Cardiac muscle cell (in vitro differentiated cells and primary cell): ENCODE measurements around the gene AASDH. TPM values are rescaled to one million over a fixed set of nuclear protein-coding genes. Genes with fewer than 3 reads are reported as not detected.
A peak's percentile ranks its signal among the peaks of the same experiment; 100 is the strongest.

Experiments used
- DNase-seq, 2 donors: peaks; one replicate each; pipeline versions ENCODE4 v3.0.0 to v3.0.0-alpha.2; 2010 to 2017; ENCODE audit warnings: low read depth in 1 of 2, low spot score in 1 of 2
- H3K27ac ChIP-seq: fragments of 200-600 bp; sonication (generic); 2 replicates; pipeline ENCODE4 v1.5.1; 2016
- H3K27me3 ChIP-seq: fragments of 200-600 bp; sonication (generic); 2 replicates; pipeline ENCODE4 v1.6.0; 2016; ENCODE audit warnings: control low read depth
- H3K36me3 ChIP-seq: fragments of 200-600 bp; sonication (generic); 2 replicates; pipeline ENCODE4 v1.5.1; 2016; ENCODE audit warnings: control low read depth
- H3K4me1 ChIP-seq: fragments of 200-600 bp; sonication (generic); 2 replicates; pipeline ENCODE4 v1.8.1; 2017; ENCODE audit warnings: low read depth, mild to moderate bottlenecking, mixed run types
- H3K4me3 ChIP-seq: fragments of 200-600 bp; sonication (generic); 2 replicates; pipeline ENCODE4 v1.5.1; 2016; ENCODE audit warnings: mild to moderate bottlenecking
- H3K9me3 ChIP-seq: fragments of 200-600 bp; sonication (generic); 2 replicates; pipeline ENCODE4 v1.5.1; 2017; ENCODE audit warnings: low read depth, mild to moderate bottlenecking, control low read depth
- CTCF ChIP-seq: IDR thresholded peaks from 2 replicates; pipeline ENCODE4 v1.5.1; 2012; ENCODE audit warnings: low read depth, mild to moderate bottlenecking, low read length
- polyA plus RNA-seq: library from polyadenylated mRNA; unstranded; fragments of >200 nt; fragmentation: Nextera tagmentation; extraction: Ambion mirVana; gene quantifications from 2 replicates; pipeline ENCODE4 v1.2.1, GENCODE V29; 2016
- total RNA-seq: library from RNA; depleted of rRNA; stranded (reverse); fragments of >200 nt; gene quantifications from 2 replicates; pipeline ENCODE4 v1.2.3, GENCODE V29; 2016

The AASDH gene
- total and polyA plus RNA-seq, 2 experiments from 2014 or later, result 8.4 to 15.7 TPM

- no peaks in the 10 kb centered on the region for H3K27me3 ChIP-seq
- no peak overlapping the region for H3K4me3 ChIP-seq
- no peak for DNase-seq
- H3K4me1 ChIP-seq, result peaks cover 8% of the 10 kb centered on the region
- TF ChIP-seq CTCF, result no peak
- no peaks in the 10 kb centered on the region for H3K36me3 ChIP-seq
- H3K27ac ChIP-seq, result no peak overlapping the region
- H3K9me3 ChIP-seq, result no peaks in the 10 kb centered on the region
Measured at GRCh38 chr4:56324011-56324610, 63.2 kb downstream of the AASDH start.

- Histone ChIP-seq H3K27me3 (no peaks in the 10 kb centered on the region), H3K4me1 (peaks cover 8% of the 10 kb centered on the region), H3K36me3 (no peaks in the 10 kb centered on the region), H3K9me3 (no peaks in the 10 kb centered on the region), H3K27ac (peak overlapping the region; percentile 36), H3K4me3 (no peak overlapping the region)
- DNase-seq, result no peak
- no peak for TF ChIP-seq CTCF
Measured at GRCh38 chr4:56323327-56323726, 64.0 kb downstream of the AASDH start.

GRCh38 chr4:56321251-56321650, 66.0 kb downstream of the AASDH start:
- no peaks in the 10 kb centered on the region for H3K36me3 ChIP-seq
- peaks cover 2% of the 10 kb centered on the region for H3K4me1 ChIP-seq
- H3K27ac ChIP-seq, result no peak overlapping the region
- H3K4me3 ChIP-seq, result no peak overlapping the region
- DNase-seq, result peak in 1 of 2 donors; percentile 7
- TF ChIP-seq CTCF, result no peak
- H3K9me3 ChIP-seq, result no peaks in the 10 kb centered on the region
- no peaks in the 10 kb centered on the region for H3K27me3 ChIP-seq

- Histone ChIP-seq H3K4me3 (no peak overlapping the region), H3K27ac (no peak overlapping the region), H3K4me1 (no peaks in the 10 kb centered on the region), H3K9me3 (no peaks in the 10 kb centered on the region), H3K36me3 (no peaks in the 10 kb centered on the region), H3K27me3 (no peaks in the 10 kb centered on the region)
- no peak for TF ChIP-seq CTCF
- peak in 1 of 2 donors; percentile 36 for DNase-seq
Measured at GRCh38 chr4:56320293-56320692, 67.0 kb downstream of the AASDH start.

GRCh38 chr4:56318555-56318954, 68.7 kb downstream of the AASDH start:
- no peaks in the 10 kb centered on the region for H3K27me3 ChIP-seq
- DNase-seq, result no peak
- H3K4me1 ChIP-seq, result no peaks in the 10 kb centered on the region
- no peak for TF ChIP-seq CTCF
- H3K27ac ChIP-seq, result no peak overlapping the region
- no peaks in the 10 kb centered on the region for H3K9me3 ChIP-seq
- H3K36me3 ChIP-seq, result no peaks in the 10 kb centered on the region
- no peak overlapping the region for H3K4me3 ChIP-seq
